HG02981 (cell line): ENCODE data around the gene PPBP.
"Not testable (repeated sequence)": the region's sequence is repeated elsewhere in the genome, so short reads cannot be mapped to it uniquely, and the experiment has no call there.

Experiments
- ATAC-seq: cut with Tn5 transposase; IDR thresholded peaks from one replicate; pipeline ENCODE4 v1.9.1; 2021; ENCODE audit warnings: mild to moderate bottlenecking, moderate library complexity; ENCODE audit not compliant: unreplicated experiment

PPBP gene

GRCh38 chr4:73998040-73999011, 10.3 kb upstream of the PPBP start, which contains the start of gene CXCL5:
TSS of gene CXCL5 (minus strand) at chr4:73998677. CDS start at chr4:73998581, 96 bp downstream.
- ATAC-seq, result no peak

GRCh38 chr4:73992050-73992449, 4.1 kb upstream of the PPBP start:
- no peak for ATAC-seq

- no peak for ATAC-seq
These were observed 3.7 kb upstream of the PPBP start for GRCh38 chr4:73991742-73992000.

- ATAC-seq, result no peak
These were observed 3.2 kb upstream of the PPBP start for GRCh38 chr4:73990988-73991741.

GRCh38 chr4:73989928-73990327, 1.9 kb upstream of the PPBP start:
- ATAC-seq, result no peak

- ATAC-seq, result no peak
These were observed 1.0 kb upstream of the PPBP start for GRCh38 chr4:73989031-73989430.

GRCh38 chr4:73985528-73985852, 2.5 kb downstream of the PPBP start:
- no peak for ATAC-seq

GRCh38 chr4:73984736-73985527, 3.1 kb downstream of the PPBP start:
- ATAC-seq, result no peak

- ATAC-seq, result not testable (repeated sequence)
These were observed 6.8 kb downstream of the PPBP start for GRCh38 chr4:73981175-73981574.

- ATAC-seq, result no peak
These were observed 8.5 kb downstream of the PPBP start for GRCh38 chr4:73979407-73979957.

- no peak for ATAC-seq
These were observed 9.1 kb downstream of the PPBP start for GRCh38 chr4:73978886-73979285.

- ATAC-seq, result no peak
These were observed 11.3 kb downstream of the PPBP start for GRCh38 chr4:73976716-73977115.

- no peak for ATAC-seq
These were observed 11.8 kb downstream of the PPBP start for GRCh38 chr4:73976217-73976616.

GRCh38 chr4:73974352-73974751, 13.6 kb downstream of the PPBP start:
- ATAC-seq, result no peak

GRCh38 chr4:73970945-73971344, 17.0 kb downstream of the PPBP start:
- ATAC-seq, result no peak

- ATAC-seq, result no peak
These were observed 18.0 kb downstream of the PPBP start for GRCh38 chr4:73970011-73970410.

- no peak for ATAC-seq
These were observed 20.1 kb downstream of the PPBP start for GRCh38 chr4:73967866-73968265.

GRCh38 chr4:73964862-73965611, 23.0 kb downstream of the PPBP start:
- no peak for ATAC-seq

GRCh38 chr4:73962724-73963123, 25.3 kb downstream of the PPBP start:
- no peak for ATAC-seq

- not testable (repeated sequence) for ATAC-seq
These were observed 28.9 kb downstream of the PPBP start for GRCh38 chr4:73959041-73959440.
